HepG2 (cell line): Measurements from ENCODE around the gene SCGB1C1. TPM values are rescaled to one million over a fixed set of nuclear protein-coding genes. Genes with fewer than 3 reads are reported as not detected.

ENCODE experiments used
- ATAC-seq: fragments of 200-7000 bp; cut with Tn5 transposase; 3 replicates; pipeline ENCODE4 v1.9.1; 2020; ENCODE audit warnings: mild to moderate bottlenecking, moderate library complexity
- BruUV-seq: library from RNA; stranded (reverse); fragments of 400-500 nt; replicated peaks from 2 replicates; lab custom pipeline; 2021; lab: Mats Ljungman, UMichigan
- CTCF ChIA-PET: fragments of 300-600 bp; formaldehyde crosslinking; extraction: SDS; loops from one replicate; lab custom pipeline; 2021; ENCODE audit warnings: low total read pairs, inconsistent platforms, low intra/inter-chr PET ratio; lab: Yijun Ruan, JAX
- POLR2A ChIA-PET: fragments of 350-600 bp; sonication (Branson Sonifier 250); formaldehyde crosslinking; loops from one replicate; lab custom pipeline; 2020; ENCODE audit warnings: antibody characterized with exemption, inconsistent platforms; lab: Yijun Ruan, JAX
- DNase-seq: peaks from one replicate; pipeline ENCODE4 v3.0.0-alpha.2; 2015; ENCODE audit warnings: low spot score
- FAIRE-seq: peaks from 3 replicates; lab custom pipeline; 2011; peaks lifted over from hg19 to GRCh38; lab: Jason Lieb, UNC
- H2AFZ ChIP-seq: one replicate; pipeline ENCODE4 v1.6.1; 2011; ENCODE audit warnings: low read length, inconsistent platforms
- H3K27ac ChIP-seq: fragments of 300-600 bp; 3 replicates; pipeline ENCODE4 v1.8.0; 2011; ENCODE audit warnings: mixed run types, mild to moderate bottlenecking, mixed read lengths, low read length, inconsistent platforms; ENCODE audit not compliant: insufficient read depth; ENCODE audit errors: extremely low read length
- H3K27me3 ChIP-seq, 2 experiments: fragments of 200-600 bp in 1 of 2; 2 replicates in 1 of 2; 3 replicates in 1 of 2; pipeline versions ENCODE4 v1.6.0 to v1.8.0; 2011; ENCODE audit warnings: low read length in 2 of 2, mild to moderate bottlenecking in 2 of 2, moderate library complexity in 2 of 2, inconsistent platforms in 1 of 2; ENCODE audit not compliant: insufficient read depth in 2 of 2, control insufficient read depth in 1 of 2
- H3K36me3 ChIP-seq, 2 experiments: fragments of 200-600 bp in 1 of 2; replicated peaks in 1 of 2; 2 replicates in 1 of 2; 3 replicates in 1 of 2; pipeline versions ENCODE4 v1.5.1 to v1.8.0; 2011; ENCODE audit warnings: low read length in 2 of 2, inconsistent platforms in 1 of 2; ENCODE audit not compliant: insufficient read depth in 2 of 2, control insufficient read depth in 1 of 2
- H3K4me1 ChIP-seq: 2 replicates; pipeline ENCODE4 v1.5.1; 2012; ENCODE audit warnings: low read length, inconsistent platforms; ENCODE audit not compliant: insufficient read depth
- H3K4me2 ChIP-seq: 2 replicates; pipeline ENCODE4 v1.6.0; 2011; ENCODE audit warnings: low read depth, low read length, inconsistent platforms
- H3K4me3 ChIP-seq, 3 experiments: fragments of 200-600 bp in 1 of 3; sonication (generic), shearing (Covaris generic) in 1 of 3; replicated peaks in 1 of 3; 2 replicates each; pipeline ENCODE4 v1.5.1; 2011 to 2016; ENCODE audit warnings: low read length in 3 of 3, inconsistent platforms in 2 of 3, low read depth in 2 of 3, mild to moderate bottlenecking in 2 of 3, control low read depth in 1 of 3, mixed read lengths in 1 of 3; ENCODE audit not compliant: insufficient read depth in 1 of 3
- H3K79me2 ChIP-seq: one replicate; pipeline ENCODE4 v1.6.1; 2011; ENCODE audit warnings: low read length, inconsistent platforms; ENCODE audit not compliant: insufficient read depth
- H3K9ac ChIP-seq: 2 replicates; pipeline ENCODE4 v1.6.0; 2011; ENCODE audit warnings: mild to moderate bottlenecking, low read depth, low read length, inconsistent platforms; ENCODE audit not compliant: insufficient read depth
- H3K9me3 ChIP-seq: 2 replicates; pipeline ENCODE4 v1.5.1; 2012; ENCODE audit warnings: mild to moderate bottlenecking, low read length
- H4K20me1 ChIP-seq: 2 replicates; pipeline ENCODE4 v1.6.0; 2011; ENCODE audit warnings: inconsistent platforms, mild to moderate bottlenecking, low read length, moderate library complexity; ENCODE audit not compliant: insufficient read depth
- BRD4 ChIP-seq: sonication (generic); formaldehyde crosslinking; IDR thresholded peaks from 2 replicates; pipeline ENCODE4 v1.4.0; 2020; ENCODE audit warnings: missing genetic modification reagents
- CSRNP2 ChIP-seq: sonication (generic); formaldehyde crosslinking; conservative IDR thresholded peaks from 2 replicates; pipeline ENCODE4 v1.8.0; 2022; ENCODE audit warnings: low read depth, missing genetic modification reagents
- SAFB2 ChIP-seq: sonication (generic); formaldehyde crosslinking; IDR thresholded peaks from 2 replicates; pipeline ENCODE4 v1.5.1; 2020; ENCODE audit warnings: missing genetic modification reagents, low read depth, mild to moderate bottlenecking, borderline replicate concordance
- ZBED4 ChIP-seq: sonication (generic); formaldehyde crosslinking; IDR thresholded peaks from 2 replicates; pipeline ENCODE4 v1.4.0; 2020; ENCODE audit warnings: missing genetic modification reagents, borderline replicate concordance
- WGBS: methylation state at CpG from one replicate; pipeline ENCODE4 v1.1.6; 2017; ENCODE audit warnings: low lambda C conversion rate; 5-methylcytosine and 5-hydroxymethylcytosine counted together
- in situ Hi-C: cut with HindIII; loops from 2 replicates; pipeline ENCODE4 v1.10.0; 2017; ENCODE audit warnings: low pct_unique_long_range_greater_than_20kb; ENCODE audit not compliant: extremely low pct_ligation_motif_present
- intact Hi-C: fragments of 100-400 bp; cut with micrococcal nuclease; formaldehyde crosslinking; loops from one replicate; pipeline ENCODE4 v1.10.0; 2022; ENCODE audit not compliant: unreplicated experiment
- polyA plus RNA-seq, 8 experiments: library from polyadenylated mRNA; depleted of rRNA in 3 of 8; stranded (reverse) in 7 of 8; unstranded in 1 of 8; fragments of >200 nt; fragmentation: Illumina TruSeq in 4 of 8; extraction: Trizol in 4 of 8; gene quantifications; 2 replicates each; pipeline versions ENCODE4 v1.2.1 to v1.2.3, GENCODE V29; 2011 to 2016; ENCODE audit warnings: low read depth in 4 of 8, missing spikeins in 1 of 8, mixed read lengths in 1 of 8; ENCODE audit not compliant: insufficient read depth in 1 of 8
- total RNA-seq, 5 experiments: library from RNA; depleted of rRNA; stranded (reverse); fragments of >200 nt; fragmentation: Illumina TruSeq; extraction: Trizol; gene quantifications; 2 replicates each; pipeline ENCODE4 v1.2.3, GENCODE V29; 2016; ENCODE audit warnings: low read depth in 1 of 5

The SCGB1C1 gene
- total and polyA plus RNA-seq, 2 of the 13 experiments (the other 11 are each of a cell fraction or from before 2014, with no cell fraction given) = not detected

GRCh38 chr11:225734-226453, 33.0 kb downstream of the SCGB1C1 start:
- in situ Hi-C loops (no loop called here), intact Hi-C loops (no loop called here)
- no peaks in the 10 kb centered on the region for H3K9me3 ChIP-seq
- no peak overlapping the region for H2AFZ ChIP-seq
- no peak overlapping the region for H3K4me3 ChIP-seq
- peaks cover 4 to 8% of the 10 kb centered on the region in 2 experiments; a peak in 4 of 5 replicates for H3K36me3 ChIP-seq
- ATAC-seq = no peak
- no peaks in the 10 kb centered on the region for H3K4me1 ChIP-seq
- no peaks in the 10 kb centered on the region for H3K79me2 ChIP-seq
- H3K27me3 ChIP-seq = no peaks in the 10 kb centered on the region; a peak in 1 of 5 replicates
- FAIRE-seq = no peak
- POLR2A ChIA-PET = no interaction called here
- no peak overlapping the region for H3K27ac ChIP-seq
- CTCF ChIA-PET = no interaction called here
- WGBS = over 99% methylated on average over 10 of the region's 10 CpGs
- TF ChIP-seq SAFB2 (CRISPR knock-in tag) = no peak
- no peak for TF ChIP-seq ZBED4 (CRISPR knock-in tag)
- TF ChIP-seq BRD4 = no peak
- no peak for TF ChIP-seq CSRNP2 (CRISPR knock-in tag)
- H4K20me1 ChIP-seq = no peaks in the 10 kb centered on the region
- no peak overlapping the region for H3K4me2 ChIP-seq
- BruUV-seq = no TSS peak
- no peak for DNase-seq
- no peak overlapping the region for H3K9ac ChIP-seq
